Lower lobe of right lung (tissue), 2 donors: ENCODE data around the gene ABCA4. TPM values are rescaled to one million over a fixed set of nuclear protein-coding genes. Genes with fewer than 3 reads are reported as not detected.

Experiments
- ATAC-seq, 2 donors: fragments of 200-7000 bp; cut with Tn5 transposase; one replicate each; pipeline ENCODE4 v1.9.1; 2020 to 2022; ENCODE audit warnings: mild to moderate bottlenecking in 2 of 2, moderate library complexity in 2 of 2
- DNase-seq: peaks from one replicate; pipeline ENCODE4 v3.0.0-alpha.2; 2020
- H3K27ac ChIP-seq: fragments of 200-600 bp; one replicate; pipeline ENCODE4 v1.8.0; 2022
- H3K27me3 ChIP-seq: fragments of 200-600 bp; one replicate; pipeline ENCODE4 v1.8.0; 2022; ENCODE audit warnings: low read depth
- H3K36me3 ChIP-seq: fragments of 200-600 bp; one replicate; pipeline ENCODE4 v1.8.0; 2022; ENCODE audit warnings: mild to moderate bottlenecking
- H3K4me1 ChIP-seq: fragments of 200-600 bp; one replicate; pipeline ENCODE4 v1.8.0; 2022
- H3K4me3 ChIP-seq: fragments of 200-600 bp; one replicate; pipeline ENCODE4 v1.8.0; 2022; ENCODE audit warnings: mild to moderate bottlenecking
- H3K9me3 ChIP-seq: fragments of 200-600 bp; one replicate; pipeline ENCODE4 v1.8.0; 2022
- intact Hi-C: fragments of 100-400 bp; cut with DNase I; formaldehyde crosslinking; loops from one replicate; pipeline ENCODE4 v1.11.0; 2022
- total RNA-seq: library from RNA; stranded (reverse); fragmentation: NEBNext Ultra II Directional; extraction: Animal tissue kit (Norgen Biotek cat#: 25700); gene quantifications from one replicate; pipeline ENCODE4 v1.2.1, GENCODE V29; 2021
- TF ChIP-seq, protein P1 (sequence below): fragments of 200-600 bp; IDR thresholded peaks from one replicate; pipeline ENCODE4 v1.8.0; 2022; ENCODE audit warnings: antibody characterized with exemption, mild to moderate bottlenecking
- donor health status: DM: no; HTN: yes; CAD: no; lungs with severe emphysema.

The ABCA4 gene
- total RNA-seq, 1 donor from 2014 or later = 1.9 TPM

DNA sequence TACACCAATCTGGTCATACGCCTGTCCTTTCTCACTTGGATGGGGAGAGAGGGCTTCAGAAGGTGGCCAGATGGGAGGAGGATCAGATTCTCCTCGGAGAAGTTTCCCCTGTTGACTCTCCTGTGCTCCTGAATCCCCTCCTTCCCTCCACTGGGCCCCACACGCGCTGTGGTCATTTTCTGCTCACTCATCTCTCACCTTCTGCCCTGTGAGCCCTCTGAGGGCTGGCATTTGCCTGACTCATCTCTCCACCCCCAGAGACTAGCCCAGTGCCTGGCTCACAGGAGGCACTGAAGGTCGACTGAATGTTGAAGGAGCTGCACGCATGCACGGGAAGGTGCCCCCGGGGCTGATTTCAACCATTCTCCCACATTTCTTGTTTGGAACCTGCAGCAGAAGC, 14.2 kb downstream of the ABCA4 start:
- H3K36me3 ChIP-seq = no peaks in the 10 kb centered on the region
- ATAC-seq = no peak
- H3K4me3 ChIP-seq = no peak overlapping the region
- TF ChIP-seq, protein P1, sequence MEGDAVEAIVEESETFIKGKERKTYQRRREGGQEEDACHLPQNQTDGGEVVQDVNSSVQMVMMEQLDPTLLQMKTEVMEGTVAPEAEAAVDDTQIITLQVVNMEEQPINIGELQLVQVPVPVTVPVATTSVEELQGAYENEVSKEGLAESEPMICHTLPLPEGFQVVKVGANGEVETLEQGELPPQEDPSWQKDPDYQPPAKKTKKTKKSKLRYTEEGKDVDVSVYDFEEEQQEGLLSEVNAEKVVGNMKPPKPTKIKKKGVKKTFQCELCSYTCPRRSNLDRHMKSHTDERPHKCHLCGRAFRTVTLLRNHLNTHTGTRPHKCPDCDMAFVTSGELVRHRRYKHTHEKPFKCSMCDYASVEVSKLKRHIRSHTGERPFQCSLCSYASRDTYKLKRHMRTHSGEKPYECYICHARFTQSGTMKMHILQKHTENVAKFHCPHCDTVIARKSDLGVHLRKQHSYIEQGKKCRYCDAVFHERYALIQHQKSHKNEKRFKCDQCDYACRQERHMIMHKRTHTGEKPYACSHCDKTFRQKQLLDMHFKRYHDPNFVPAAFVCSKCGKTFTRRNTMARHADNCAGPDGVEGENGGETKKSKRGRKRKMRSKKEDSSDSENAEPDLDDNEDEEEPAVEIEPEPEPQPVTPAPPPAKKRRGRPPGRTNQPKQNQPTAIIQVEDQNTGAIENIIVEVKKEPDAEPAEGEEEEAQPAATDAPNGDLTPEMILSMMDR = no peak
- no peak for DNase-seq
- H3K27me3 ChIP-seq = peaks cover 3% of the 10 kb centered on the region
- intact Hi-C loops = no loop called here
- no peak overlapping the region for H3K27ac ChIP-seq
- H3K4me1 ChIP-seq = peaks cover 5% of the 10 kb centered on the region
- no peaks in the 10 kb centered on the region for H3K9me3 ChIP-seq

DNA sequence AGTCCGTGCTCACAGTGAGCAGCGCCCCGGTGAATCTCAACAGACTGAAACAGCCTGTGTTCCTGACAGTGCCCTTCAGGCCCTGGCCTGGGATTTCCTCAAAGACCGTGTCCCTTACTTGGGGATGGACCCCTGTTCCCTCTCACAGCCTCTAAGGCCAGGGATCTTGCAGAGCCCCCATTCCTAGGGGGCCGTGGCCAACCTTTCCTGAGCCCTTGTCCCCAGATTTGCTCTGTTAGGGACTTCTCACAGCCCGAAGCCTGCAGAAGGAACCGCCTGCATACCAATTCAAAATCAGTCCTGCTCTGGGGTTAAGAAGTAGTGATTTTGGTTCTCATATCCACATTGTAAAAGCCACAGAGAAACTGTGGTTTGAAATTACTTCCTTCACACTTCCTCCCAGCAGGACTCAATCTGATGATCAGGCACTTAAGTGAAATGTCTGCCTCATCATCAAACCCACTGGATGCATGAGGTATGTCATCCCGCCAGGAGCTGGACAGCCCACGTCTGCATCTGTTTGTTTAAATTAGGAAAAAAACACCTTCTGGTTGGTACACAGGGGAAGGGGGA, 14.9 kb downstream of the ABCA4 start:
- no peak overlapping the region for H3K4me3 ChIP-seq
- no peaks in the 10 kb centered on the region for H3K9me3 ChIP-seq
- peaks cover 5% of the 10 kb centered on the region for H3K4me1 ChIP-seq
- H3K27me3 ChIP-seq = peaks cover 3% of the 10 kb centered on the region
- no peak for ATAC-seq
- H3K27ac ChIP-seq = no peak overlapping the region
- H3K36me3 ChIP-seq = no peaks in the 10 kb centered on the region
- no peak for DNase-seq
- intact Hi-C loops = no loop called here
- TF ChIP-seq, protein P1 = no peak

DNA sequence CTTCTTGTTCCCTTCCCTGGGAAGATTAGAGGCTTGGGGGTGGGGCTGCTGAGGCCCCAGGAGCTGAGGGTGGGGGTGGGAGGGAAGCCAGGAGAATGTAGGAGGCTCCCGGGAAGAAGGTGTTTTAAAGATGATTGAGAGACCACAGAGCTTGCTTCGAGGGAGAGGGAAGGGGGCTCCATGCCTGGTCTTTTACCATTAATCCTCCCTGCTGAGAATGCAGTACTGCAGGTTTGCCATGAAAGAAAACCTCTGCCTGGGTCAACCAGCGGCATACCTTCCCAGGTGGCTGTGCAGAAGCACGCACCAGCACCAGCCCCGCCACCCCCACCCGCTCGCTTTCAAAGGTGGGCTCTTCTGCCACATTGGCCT, 15.4 kb downstream of the ABCA4 start:
- TF ChIP-seq, protein P1 = no peak
- Histone ChIP-seq H3K27ac (no peak overlapping the region), H3K36me3 (no peaks in the 10 kb centered on the region), H3K4me1 (peaks cover 5% of the 10 kb centered on the region), H3K4me3 (no peak overlapping the region), H3K9me3 (no peaks in the 10 kb centered on the region), H3K27me3 (peaks cover 3% of the 10 kb centered on the region)
- ATAC-seq = no peak
- intact Hi-C loops = no loop called here
- DNase-seq = no peak

DNA sequence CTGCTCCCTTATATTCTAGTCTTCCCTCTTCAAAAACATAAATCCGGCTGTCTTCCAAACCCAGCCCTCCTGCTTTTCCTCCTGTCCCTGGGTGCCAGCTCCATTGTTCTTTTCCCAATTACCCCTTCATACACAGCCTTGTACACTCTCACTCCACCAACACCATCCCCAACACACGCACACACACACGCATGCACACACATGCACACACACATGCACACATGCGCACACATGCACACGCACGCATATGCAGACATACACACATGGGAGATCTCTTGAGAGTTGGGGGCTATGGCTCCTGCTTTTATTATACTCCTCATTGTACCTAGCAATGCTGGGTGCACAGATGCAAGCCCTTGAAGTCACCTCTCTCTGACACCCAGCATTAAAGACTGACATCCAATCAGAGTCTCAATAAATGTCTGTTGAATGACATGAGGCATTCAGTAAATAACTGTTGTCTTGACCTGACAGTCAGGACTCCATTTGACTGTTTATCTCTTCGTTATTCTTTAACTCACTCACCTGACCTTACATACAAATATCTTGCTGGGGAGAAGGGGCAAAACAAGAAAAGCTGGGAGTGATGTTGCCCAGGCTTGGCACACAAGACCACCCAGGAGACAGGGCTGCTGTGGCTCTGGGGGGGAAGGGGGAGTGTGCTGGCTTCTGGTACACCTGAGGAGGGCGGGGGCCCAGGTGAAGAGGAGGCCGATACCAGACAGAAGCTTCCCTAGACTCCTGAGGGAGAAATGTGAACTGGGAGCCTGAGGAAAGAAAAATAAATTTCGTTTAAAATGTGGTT, 16.0 kb downstream of the ABCA4 start:
- Histone ChIP-seq H3K27me3 (peaks cover 3% of the 10 kb centered on the region), H3K4me3 (no peak overlapping the region), H3K27ac (no peak overlapping the region), H3K4me1 (peaks cover 5% of the 10 kb centered on the region), H3K36me3 (no peaks in the 10 kb centered on the region), H3K9me3 (no peaks in the 10 kb centered on the region)
- intact Hi-C loops = no loop called here
- ATAC-seq = no peak
- no peak for DNase-seq
- TF ChIP-seq, protein P1 = no peak

DNA sequence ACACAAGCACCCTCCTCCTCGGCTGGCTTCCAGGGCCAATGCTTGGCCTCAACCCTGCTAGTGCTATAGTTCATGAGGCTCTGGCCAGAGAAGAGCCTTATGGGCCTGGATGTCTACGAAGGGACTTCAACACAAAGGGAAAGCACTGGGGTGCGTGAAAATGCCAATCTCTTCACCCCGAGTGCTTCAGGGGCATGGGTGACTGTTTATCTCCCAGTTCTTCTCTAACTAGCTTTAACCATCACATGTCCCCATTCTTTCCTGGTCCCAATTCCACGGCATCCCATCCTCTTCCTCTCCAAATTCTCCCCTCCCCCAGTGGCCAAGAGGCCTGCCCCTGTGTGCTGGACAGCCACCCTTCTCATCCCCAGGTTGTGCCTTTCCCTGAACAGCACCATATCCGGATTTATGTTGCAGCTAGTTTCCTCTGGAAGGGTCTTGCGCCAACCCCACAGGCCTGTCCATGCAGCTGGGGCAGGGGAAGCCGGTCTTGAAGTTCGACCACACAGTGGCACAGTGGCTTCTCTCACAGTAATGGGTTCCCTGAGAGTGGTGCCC, 16.7 kb downstream of the ABCA4 start:
- peaks cover 5% of the 10 kb centered on the region for H3K4me1 ChIP-seq
- no peaks in the 10 kb centered on the region for H3K36me3 ChIP-seq
- no peaks in the 10 kb centered on the region for H3K9me3 ChIP-seq
- no peak overlapping the region for H3K27ac ChIP-seq
- H3K27me3 ChIP-seq = no peaks in the 10 kb centered on the region
- DNase-seq (no peak), ATAC-seq (no peak)
- TF ChIP-seq, protein P1 = no peak
- intact Hi-C loops = no loop called here
- no peak overlapping the region for H3K4me3 ChIP-seq
